Ishikawa (cell line): ENCODE results near the gene CACNG4.

Source experiments
- CEBPB ChIP-seq: IDR thresholded peaks from 2 replicates; pipeline ENCODE4 v1.6.1; 2012
- CREB1 ChIP-seq: IDR thresholded peaks from 2 replicates; pipeline ENCODE4 v1.6.1; 2012; ENCODE audit warnings: low read depth
- EGR1 ChIP-seq: IDR thresholded peaks from 2 replicates; pipeline ENCODE4 v1.6.1; 2012
- EP300 ChIP-seq: IDR thresholded peaks from 2 replicates; pipeline ENCODE4 v1.6.1; 2012; ENCODE audit warnings: borderline replicate concordance
- FOXM1 ChIP-seq: IDR thresholded peaks from 2 replicates; pipeline ENCODE4 v1.6.1; 2012; ENCODE audit warnings: low read depth, borderline replicate concordance
- MAX ChIP-seq: IDR thresholded peaks from 2 replicates; pipeline ENCODE4 v1.6.1; 2012
- NFIC ChIP-seq: IDR thresholded peaks from 2 replicates; pipeline ENCODE4 v1.6.1; 2012
- RAD21 ChIP-seq: IDR thresholded peaks from 2 replicates; pipeline ENCODE4 v1.6.1; 2012; ENCODE audit warnings: low read depth
- REST ChIP-seq: IDR thresholded peaks from 2 replicates; pipeline ENCODE4 v1.6.1; 2012; ENCODE audit warnings: low read depth, mild to moderate bottlenecking
- TAF1 ChIP-seq: IDR thresholded peaks from 2 replicates; pipeline ENCODE4 v1.6.1; 2012; ENCODE audit warnings: low read depth, mild to moderate bottlenecking
- TCF12 ChIP-seq: IDR thresholded peaks from 2 replicates; pipeline ENCODE4 v1.6.1; 2012; ENCODE audit warnings: low read depth
- TEAD4 ChIP-seq: IDR thresholded peaks from 2 replicates; pipeline ENCODE4 v1.6.1; 2012
- YY1 ChIP-seq: IDR thresholded peaks from 2 replicates; pipeline ENCODE4 v1.6.1; 2012; ENCODE audit warnings: low read depth
- ZBTB7A ChIP-seq: IDR thresholded peaks from 2 replicates; pipeline ENCODE4 v1.6.1; 2012; ENCODE audit warnings: low read depth
- TF ChIP-seq, protein P1 (sequence below): IDR thresholded peaks from 2 replicates; pipeline ENCODE4 v1.6.1; 2012

CACNG4 gene

DNA sequence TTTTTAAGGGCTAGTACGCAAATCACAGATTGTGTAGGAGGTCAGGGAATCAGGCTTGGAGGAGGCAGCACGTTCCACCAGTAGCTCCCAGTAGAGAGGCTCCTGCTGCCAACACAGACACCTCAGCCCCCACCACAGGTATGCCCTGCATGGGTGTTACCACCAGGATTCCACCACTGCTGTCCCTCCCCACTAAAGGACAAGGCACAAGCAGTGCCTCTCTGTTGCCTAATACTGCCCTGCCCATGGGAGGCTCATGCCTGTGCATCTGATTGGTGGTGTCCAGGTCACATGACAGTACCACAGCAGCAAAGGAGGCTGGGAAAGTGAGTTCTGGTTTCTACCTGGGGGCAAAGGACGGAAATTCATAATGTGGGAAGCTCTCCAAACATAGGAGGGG lies 33.6 kb upstream of the CACNG4 start:
- TF ChIP-seq TAF1 (no peak), EP300 (no peak), CREB1 (no peak), FOXM1 (no peak), REST (no peak), CEBPB (peak; percentile 78)
- TF ChIP-seq, protein P1, sequence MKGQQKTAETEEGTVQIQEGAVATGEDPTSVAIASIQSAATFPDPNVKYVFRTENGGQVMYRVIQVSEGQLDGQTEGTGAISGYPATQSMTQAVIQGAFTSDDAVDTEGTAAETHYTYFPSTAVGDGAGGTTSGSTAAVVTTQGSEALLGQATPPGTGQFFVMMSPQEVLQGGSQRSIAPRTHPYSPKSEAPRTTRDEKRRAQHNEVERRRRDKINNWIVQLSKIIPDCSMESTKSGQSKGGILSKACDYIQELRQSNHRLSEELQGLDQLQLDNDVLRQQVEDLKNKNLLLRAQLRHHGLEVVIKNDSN, result peak; percentile 95

DNA sequence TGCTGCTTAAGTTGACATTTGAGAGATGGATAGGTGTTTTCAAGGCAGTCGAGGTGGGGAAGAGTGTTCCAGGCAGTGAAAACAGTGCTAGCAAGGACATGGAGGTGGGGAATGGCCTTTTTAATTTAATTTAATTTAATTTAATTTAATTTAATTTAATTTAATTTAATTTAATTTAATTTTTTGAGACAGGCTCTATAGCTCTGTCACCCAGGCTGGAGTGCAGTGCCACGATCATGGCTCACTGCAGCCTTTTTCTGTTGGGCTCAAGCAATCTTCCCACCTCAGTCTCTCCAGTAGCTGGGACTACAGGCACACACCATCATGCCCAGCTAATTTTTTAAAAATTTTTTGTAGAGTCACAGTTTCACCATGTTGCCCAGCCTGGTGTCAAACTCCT lies 32.2 kb upstream of the CACNG4 start:
- no peak for TF ChIP-seq EGR1
- TF ChIP-seq TEAD4, result no peak
- no peak for TF ChIP-seq CREB1
- TF ChIP-seq MAX, result no peak
- TF ChIP-seq YY1, result no peak
- TF ChIP-seq, protein P1, result no peak
- no peak for TF ChIP-seq TAF1
- TF ChIP-seq RAD21, result no peak

GRCh38 chr17:66934040-66934439 lies 30.5 kb upstream of the CACNG4 start:
- no peak for TF ChIP-seq YY1
- no peak for TF ChIP-seq CEBPB
- TF ChIP-seq, protein P1, result no peak
- TF ChIP-seq CREB1, result no peak
- no peak for TF ChIP-seq EP300
- TF ChIP-seq RAD21, result no peak
- TF ChIP-seq TCF12, result no peak
- no peak for TF ChIP-seq TAF1

GRCh38 chr17:66935717-66936116 lies 28.8 kb upstream of the CACNG4 start:
- TF ChIP-seq ZBTB7A (no peak), REST (no peak), CREB1 (no peak), EP300 (no peak), TAF1 (no peak), TCF12 (no peak), TEAD4 (no peak), CEBPB (no peak)
- TF ChIP-seq, protein P1, result no peak

DNA sequence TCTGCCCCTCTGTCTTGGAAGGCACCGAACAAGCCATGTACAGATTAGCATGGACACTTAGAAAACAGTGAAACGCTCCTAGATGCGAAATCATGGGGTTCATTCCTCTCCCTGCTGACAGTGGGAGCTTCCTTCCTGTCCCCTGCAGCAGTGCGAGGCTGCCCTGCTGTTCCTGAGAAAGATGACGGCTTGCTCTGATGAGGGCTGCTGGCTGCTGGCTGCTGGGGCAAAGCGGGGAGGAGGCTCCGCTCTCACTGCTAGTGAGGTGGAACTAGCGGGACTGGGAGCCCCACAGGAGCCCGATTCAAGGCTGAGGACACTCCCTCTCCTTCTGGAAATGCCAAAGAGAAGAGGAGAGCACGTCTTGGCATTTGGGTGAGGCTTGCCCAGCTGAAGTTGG lies 25.9 kb upstream of the CACNG4 start:
- TF ChIP-seq YY1, result no peak
- TF ChIP-seq ZBTB7A, result no peak
- no peak for TF ChIP-seq TAF1
- no peak for TF ChIP-seq TEAD4
- TF ChIP-seq EP300, result no peak
- no peak for TF ChIP-seq FOXM1
- no peak for TF ChIP-seq NFIC
- TF ChIP-seq, protein P1, result no peak
- no peak for TF ChIP-seq EGR1
- no peak for TF ChIP-seq CEBPB
- no peak for TF ChIP-seq REST
- no peak for TF ChIP-seq CREB1
- no peak for TF ChIP-seq MAX
- TF ChIP-seq RAD21, result no peak
- no peak for TF ChIP-seq TCF12
